Germinal center (tissue), 1 donor: ENCODE measurements around the gene FOXE3.
A peak's percentile ranks its signal among the peaks of the same experiment; 100 is the strongest.

Source experiments
- DNase-seq: peaks from one replicate; pipeline ENCODE4 v3.0.0; 2012; ENCODE audit warnings: mixed read lengths, low spot score

FOXE3 gene

GRCh38 chr1:47435506-47436303 is 19.6 kb downstream of the FOXE3 start:
- DNase-seq: no peak

DNA sequence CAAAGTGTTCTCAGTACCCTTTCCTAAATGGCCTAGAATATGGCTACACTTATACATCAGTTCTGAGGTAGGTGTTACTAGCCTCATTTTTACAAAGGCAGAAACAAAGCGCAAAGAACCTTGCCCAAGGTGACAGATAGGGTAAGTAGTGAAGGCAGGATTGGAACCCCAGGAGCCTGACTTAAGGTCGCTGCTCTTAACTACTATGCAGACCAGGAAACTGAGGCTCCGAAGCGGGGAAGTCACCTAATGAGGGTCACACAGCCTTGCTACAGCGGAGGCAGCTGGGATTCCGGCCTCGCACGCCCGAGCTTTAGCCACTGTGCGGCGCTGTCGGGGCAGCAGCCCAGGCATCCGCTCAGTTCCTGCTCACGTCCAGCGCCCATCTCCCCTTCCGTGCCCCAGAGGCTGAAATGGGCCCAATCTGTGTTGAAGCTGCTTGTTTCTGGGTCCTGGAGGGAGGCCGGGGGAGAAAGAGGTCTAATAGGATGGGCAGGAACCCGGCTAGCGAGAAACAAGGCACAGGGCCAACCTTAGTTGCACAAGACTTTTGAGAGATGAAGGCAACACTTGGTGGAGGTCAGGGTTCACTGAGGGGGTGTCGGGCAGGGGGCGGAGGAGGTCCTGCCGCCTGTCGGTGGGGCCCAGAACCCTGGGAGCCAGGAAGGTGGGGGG is 20.4 kb downstream of the FOXE3 start:
- DNase-seq: peak; percentile 85

GRCh38 chr1:47436979-47437446 is 20.9 kb downstream of the FOXE3 start:
- peak; percentile 45 for DNase-seq

DNA sequence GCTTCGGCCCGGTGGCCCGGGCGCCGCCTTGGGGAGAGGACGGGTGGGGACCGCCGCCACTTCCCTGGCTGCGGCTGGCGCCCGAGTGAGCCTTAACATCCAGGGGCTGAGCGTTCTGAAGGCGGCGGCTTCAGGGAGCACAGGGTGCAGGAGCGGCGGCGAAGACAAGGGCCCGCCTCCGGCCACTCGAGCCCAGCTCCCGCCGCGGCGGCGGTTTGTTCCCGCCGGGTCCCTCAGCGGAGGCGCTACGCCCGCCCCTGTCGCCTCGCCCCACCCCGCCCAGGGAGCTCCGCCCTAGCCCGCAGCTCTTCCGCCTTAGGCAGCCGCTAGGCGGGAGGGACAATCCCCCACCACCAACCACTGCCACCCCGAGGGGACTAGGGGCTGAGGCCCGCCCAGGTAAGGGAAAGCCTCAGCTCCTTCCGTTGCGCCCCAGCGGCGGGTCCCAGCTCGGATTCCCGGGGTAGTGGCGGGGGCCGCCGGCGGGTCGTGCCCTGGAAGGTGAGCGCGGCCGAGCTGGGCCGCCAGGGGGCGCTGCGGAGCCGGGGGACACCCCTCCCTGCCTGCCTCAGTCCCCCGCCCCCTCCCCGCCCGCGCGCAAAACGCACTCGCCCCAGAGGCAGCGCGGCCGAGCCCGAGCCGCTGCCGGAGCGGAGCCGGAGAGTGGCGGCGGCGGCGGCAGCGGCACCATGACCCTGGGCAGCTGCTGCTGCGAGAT is 21.5 kb downstream of the FOXE3 start, which contains the start of gene FOXD2:
TSS of gene FOXD2 (plus strand) at position 598 of the 718 bp plus-strand sequence. CDS start at position 690, 92 bp downstream.
- DNase-seq: peak; percentile 95

GRCh38 chr1:47438165-47439016 is 22.3 kb downstream of the FOXE3 start:
- no peak for DNase-seq

DNA sequence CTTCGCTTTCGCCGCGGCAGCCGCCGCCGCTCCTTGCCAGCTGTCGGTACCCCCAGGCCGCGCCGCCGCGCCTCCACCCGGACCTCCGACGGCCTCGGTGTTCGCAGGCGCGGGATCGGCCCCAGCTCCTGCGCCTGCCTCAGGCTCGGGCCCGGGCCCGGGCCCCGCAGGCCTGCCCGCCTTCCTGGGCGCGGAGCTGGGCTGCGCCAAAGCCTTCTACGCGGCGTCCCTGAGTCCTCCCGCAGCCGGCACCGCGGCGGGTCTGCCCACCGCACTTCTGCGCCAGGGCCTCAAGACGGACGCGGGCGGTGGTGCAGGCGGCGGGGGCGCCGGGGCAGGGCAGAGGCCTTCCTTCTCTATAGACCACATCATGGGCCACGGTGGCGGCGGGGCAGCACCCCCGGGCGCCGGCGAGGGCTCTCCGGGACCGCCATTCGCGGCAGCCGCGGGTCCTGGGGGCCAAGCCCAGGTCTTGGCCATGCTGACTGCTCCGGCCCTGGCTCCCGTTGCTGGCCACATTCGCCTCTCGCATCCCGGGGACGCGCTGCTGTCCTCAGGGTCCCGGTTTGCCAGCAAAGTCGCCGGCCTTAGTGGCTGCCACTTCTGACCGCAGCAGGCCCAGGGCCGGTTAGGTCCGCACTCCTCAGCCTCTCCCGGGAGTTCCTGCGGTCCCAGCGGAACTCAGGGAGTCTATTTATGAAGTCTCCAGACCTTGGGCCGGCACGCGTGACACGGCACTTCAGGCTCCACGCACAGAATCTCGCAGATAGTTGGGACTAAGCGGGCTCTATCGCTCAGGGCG is 23.1 kb downstream of the FOXE3 start:
- no peak for DNase-seq

DNA sequence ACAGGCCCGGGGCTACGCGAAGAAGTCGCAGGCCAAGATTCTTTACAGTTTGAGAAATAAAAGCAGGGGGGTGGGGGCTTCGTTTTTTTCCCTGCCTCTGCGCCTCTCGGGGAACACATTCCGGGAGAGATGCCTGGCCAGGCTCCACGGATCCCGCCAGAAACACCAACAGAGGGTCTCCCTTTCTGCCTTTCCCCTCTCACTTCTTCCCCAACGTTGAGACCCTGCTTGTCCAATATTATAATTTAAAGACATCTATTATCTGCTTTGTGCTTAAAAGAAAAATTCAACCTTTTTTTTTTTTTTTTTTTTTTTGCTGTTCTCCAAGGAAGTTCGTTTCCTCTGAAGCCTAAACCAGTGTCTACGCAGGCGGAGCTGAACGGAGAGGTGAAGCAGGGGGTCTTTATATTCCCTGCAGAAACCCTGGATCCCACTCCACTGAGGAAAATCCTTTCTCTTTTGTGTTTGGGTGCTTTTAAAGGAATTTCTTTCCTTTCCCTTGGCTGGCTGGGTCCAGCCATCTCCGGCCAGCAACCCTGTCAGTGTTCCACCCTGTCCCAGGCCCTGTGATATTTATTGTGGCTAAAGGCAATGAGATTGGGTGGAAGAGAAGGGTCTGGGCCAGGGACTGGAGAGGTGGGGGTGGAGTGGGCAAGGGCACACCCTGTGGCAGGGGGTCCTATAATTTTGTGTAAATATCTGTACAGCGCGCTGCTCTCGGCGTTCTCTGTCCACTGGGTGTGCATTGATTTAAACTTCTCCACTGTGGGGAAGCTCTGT is 23.9 kb downstream of the FOXE3 start:
- no peak for DNase-seq

DNA sequence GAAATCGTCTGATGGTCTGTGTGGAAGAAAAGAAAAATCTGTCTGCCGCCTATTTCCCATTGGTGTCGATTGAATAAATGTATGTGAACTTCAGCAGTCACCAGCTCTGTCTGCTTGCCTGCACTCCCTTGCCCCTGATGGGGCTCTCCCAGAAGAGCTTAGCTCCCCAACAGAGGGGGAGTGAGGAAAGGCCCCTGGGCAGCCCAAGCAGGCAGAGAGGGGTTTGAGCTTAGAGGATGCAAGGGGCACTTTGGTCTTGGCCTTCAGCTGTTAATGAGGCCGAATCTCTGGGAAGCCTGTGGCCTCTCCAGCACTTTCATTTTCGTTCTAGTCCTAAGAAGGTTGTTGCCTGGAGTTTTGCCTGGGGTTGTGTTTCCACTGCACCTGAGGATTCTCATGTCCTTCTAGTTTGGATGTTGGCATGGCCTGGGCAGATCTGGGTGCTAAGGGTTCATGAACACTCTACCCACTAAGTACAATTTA is 24.6 kb downstream of the FOXE3 start:
- DNase-seq: no peak

- no peak for DNase-seq
Measured at GRCh38 chr1:47441450-47442106, 25.5 kb downstream of the FOXE3 start.

- no peak for DNase-seq
Measured at GRCh38 chr1:47442202-47442601, 26.1 kb downstream of the FOXE3 start.

GRCh38 chr1:47442842-47443529 is 26.9 kb downstream of the FOXE3 start:
- DNase-seq: no peak

GRCh38 chr1:47443530-47444296 is 27.6 kb downstream of the FOXE3 start:
- DNase-seq: no peak

- no peak for DNase-seq
Measured at GRCh38 chr1:47444297-47444561, 28.1 kb downstream of the FOXE3 start.

GRCh38 chr1:47444562-47445465 is 28.7 kb downstream of the FOXE3 start:
- DNase-seq: peak; percentile 38

DNA sequence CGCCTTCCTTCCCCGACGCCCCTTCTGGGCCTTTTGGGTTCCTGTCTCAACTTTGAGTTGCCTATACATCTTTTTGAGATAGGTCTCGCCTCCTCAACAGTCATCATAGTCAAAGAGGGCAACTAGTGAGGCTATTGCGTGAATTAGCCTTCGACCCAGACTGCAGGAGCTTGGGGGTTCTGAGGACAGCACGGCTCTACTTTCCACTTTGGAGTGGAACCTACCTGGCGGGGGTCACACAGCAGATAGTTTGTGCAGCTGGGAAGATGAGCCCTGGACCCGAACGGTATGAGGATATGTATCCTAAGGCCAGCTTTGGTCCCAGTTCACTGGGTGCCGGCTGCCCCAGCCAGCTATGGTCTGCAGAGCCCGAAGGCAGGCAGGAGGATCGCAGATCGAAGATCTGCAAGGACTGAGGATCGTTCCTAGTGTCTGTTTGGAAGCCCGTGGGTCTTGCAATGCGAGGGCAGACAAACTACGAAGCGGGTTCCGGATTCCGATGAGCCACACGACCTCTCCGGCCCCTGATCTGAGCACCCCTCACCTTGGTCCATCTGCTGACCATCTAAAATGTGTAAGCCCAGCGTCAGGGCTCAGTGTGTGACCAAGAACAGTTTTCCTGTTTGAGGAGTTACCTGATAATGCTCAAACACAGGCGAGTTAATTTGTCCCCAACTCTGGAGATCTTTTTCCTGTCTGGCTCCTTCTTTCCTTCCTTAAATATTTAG is 29.9 kb downstream of the FOXE3 start:
- no peak for DNase-seq

GRCh38 chr1:47448462-47449222 is 32.6 kb downstream of the FOXE3 start:
- no peak for DNase-seq
